ENCODE results near the gene THSD7A.

GRCh38 chr7:11489280-11489679 is 342.7 kb downstream of the THSD7A start:
- no peak for TF ChIP-seq POLR2AphosphoS5 (IDR thresholded peaks at IDR 0.05; ENCODE audit: low read depth, low read length)
- no peak for TF ChIP-seq MAX (IDR thresholded peaks at IDR 0.05)
- no peak for TF ChIP-seq EZH2 (IDR thresholded peaks at IDR 0.05; ENCODE audit: low read depth, low read length, severe bottlenecking)
- TF ChIP-seq USF2 (IDR thresholded peaks at IDR 0.05; ENCODE audit: low read length), result no peak
- TF ChIP-seq CTCF (IDR thresholded peaks at IDR 0.05; ENCODE audit: control extremely low read depth in 1 of 3, insufficient read depth in 1 of 3, low read depth in 1 of 3, low read length in 3 of 3), result no peak
- TF ChIP-seq ZNF274 (IDR thresholded peaks at IDR 0.05; ENCODE audit: borderline replicate concordance, extremely low read depth, low read length), result no peak
- TF ChIP-seq TCF12 (IDR thresholded peaks at IDR 0.05; ENCODE audit: low read depth, low read length), result no peak
- TF ChIP-seq YY1 (IDR thresholded peaks at IDR 0.05; ENCODE audit: low read depth, low read length), result no peak

Data from H1 (cell line).